Upper lobe of right lung (tissue), 1 donor: ENCODE results near the gene GPR156. TPM values are rescaled to one million over a fixed set of nuclear protein-coding genes. Genes with fewer than 3 reads are reported as not detected.

Experiments
- ATAC-seq: fragments of 200-7000 bp; cut with Tn5 transposase; one replicate; pipeline ENCODE4 v1.9.1; 2020; ENCODE audit warnings: mild to moderate bottlenecking, moderate library complexity
- DNase-seq: peaks from one replicate; pipeline ENCODE4 v3.0.0-alpha.2; 2020
- H3K27ac ChIP-seq: fragments of 200-600 bp; one replicate; pipeline ENCODE4 v1.8.0; 2022
- H3K27me3 ChIP-seq: fragments of 200-600 bp; one replicate; pipeline ENCODE4 v1.8.0; 2022; ENCODE audit warnings: mild to moderate bottlenecking
- H3K36me3 ChIP-seq: fragments of 200-600 bp; one replicate; pipeline ENCODE4 v1.8.0; 2022
- H3K4me1 ChIP-seq: fragments of 200-600 bp; one replicate; pipeline ENCODE4 v1.8.0; 2022
- H3K4me3 ChIP-seq: fragments of 200-600 bp; one replicate; pipeline ENCODE4 v1.8.0; 2022; ENCODE audit warnings: mild to moderate bottlenecking
- H3K9me3 ChIP-seq: fragments of 200-600 bp; one replicate; pipeline ENCODE4 v1.8.0; 2022
- CTCF ChIP-seq: fragments of 200-600 bp; IDR thresholded peaks from one replicate; pipeline ENCODE4 v1.8.0; 2022; ENCODE audit warnings: antibody characterized with exemption
- intact Hi-C: fragments of 100-400 bp; cut with DNase I; formaldehyde crosslinking; loops from one replicate; pipeline ENCODE4 v1.11.0; 2022
- total RNA-seq: library from RNA; stranded (reverse); fragmentation: NEBNext Ultra II Directional; extraction: Animal tissue kit (Norgen Biotek cat#: 25700); gene quantifications from one replicate; pipeline ENCODE4 v1.2.1, GENCODE V29; 2021
- donor health status: DM: no; HTN: yes; CAD: no; lungs with severe emphysema.

The GPR156 gene
- total RNA-seq, 1 donor from 2014 or later: 0.09 TPM

DNA sequence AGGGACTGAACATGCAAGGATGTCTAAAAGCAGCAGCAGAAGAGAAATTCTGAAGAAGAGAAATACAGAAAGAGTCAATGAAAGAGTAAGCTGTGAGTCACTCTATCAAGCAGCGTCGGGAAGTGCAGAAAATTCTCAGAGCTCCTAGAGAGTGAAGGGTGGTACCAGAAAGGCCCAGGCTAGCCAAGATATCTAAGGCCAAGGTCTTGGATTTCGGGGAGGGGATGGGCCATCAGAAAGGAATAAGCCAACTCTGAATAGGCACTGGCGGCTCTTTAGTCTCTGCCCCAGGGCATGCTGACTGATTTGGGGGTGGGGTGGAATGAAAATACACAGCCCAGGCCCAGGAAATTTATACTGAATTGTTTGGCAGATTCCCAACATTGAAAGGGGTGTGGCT lies 70.8 kb downstream of the GPR156 start:
- no peak for ATAC-seq
- Histone ChIP-seq H3K4me3 (no peak overlapping the region), H3K36me3 (no peaks in the 10 kb centered on the region), H3K9me3 (no peaks in the 10 kb centered on the region), H3K27me3 (no peaks in the 10 kb centered on the region), H3K4me1 (no peaks in the 10 kb centered on the region), H3K27ac (no peak overlapping the region)
- TF ChIP-seq CTCF: no peak
- DNase-seq: no peak
- intact Hi-C loops: no loop called here

DNA sequence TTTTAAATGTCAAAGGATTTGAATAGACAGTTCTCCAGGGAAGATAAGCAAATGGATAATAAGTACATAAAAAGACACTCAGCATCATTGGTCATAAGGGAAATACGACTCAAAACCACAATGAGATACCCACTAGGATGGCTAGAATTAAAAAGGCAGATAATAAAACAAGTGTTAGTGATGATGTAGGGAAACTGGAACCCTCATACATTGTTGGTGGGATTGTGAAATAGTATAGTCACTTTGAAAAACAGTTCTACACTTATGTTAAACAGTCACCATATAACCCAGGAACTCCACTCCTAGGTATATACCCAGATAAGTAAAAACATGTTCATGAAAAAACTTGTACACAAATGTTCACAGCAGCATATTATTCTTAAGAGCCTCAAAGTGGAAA lies 72.5 kb downstream of the GPR156 start:
- intact Hi-C loops: no loop called here
- DNase-seq: no peak
- Histone ChIP-seq H3K27ac (no peak overlapping the region), H3K4me3 (no peak overlapping the region), H3K36me3 (no peaks in the 10 kb centered on the region), H3K9me3 (no peaks in the 10 kb centered on the region), H3K4me1 (no peaks in the 10 kb centered on the region), H3K27me3 (no peaks in the 10 kb centered on the region)
- ATAC-seq: no peak
- no peak for TF ChIP-seq CTCF

DNA sequence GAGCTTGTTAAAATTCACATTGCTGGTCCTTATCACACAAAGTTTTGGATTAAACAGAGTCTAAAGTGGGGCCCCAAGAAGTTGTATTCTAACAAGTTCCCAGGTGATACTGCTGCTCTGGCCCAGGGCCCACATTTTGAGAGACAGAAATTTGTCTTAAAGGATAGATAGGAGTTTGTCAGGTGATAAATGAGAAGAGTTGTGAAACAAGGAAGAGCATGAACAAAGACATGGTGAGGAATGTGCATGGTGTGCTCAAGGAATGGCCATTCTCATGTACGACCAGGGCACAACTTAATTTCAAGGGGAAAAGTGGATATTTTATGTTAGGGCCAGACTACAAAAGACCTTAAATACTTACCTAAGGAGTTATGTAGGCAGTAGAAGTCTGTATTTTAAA lies 75.6 kb downstream of the GPR156 start:
- intact Hi-C loops: no loop called here
- Histone ChIP-seq H3K27ac (no peak overlapping the region), H3K27me3 (no peaks in the 10 kb centered on the region), H3K4me1 (no peaks in the 10 kb centered on the region), H3K4me3 (no peak overlapping the region), H3K36me3 (no peaks in the 10 kb centered on the region), H3K9me3 (no peaks in the 10 kb centered on the region)
- no peak for DNase-seq
- TF ChIP-seq CTCF: no peak
- ATAC-seq: no peak

GRCh38 chr3:120204338-120204737 lies 80.7 kb downstream of the GPR156 start:
- TF ChIP-seq CTCF: no peak
- Histone ChIP-seq H3K27me3 (no peaks in the 10 kb centered on the region), H3K4me1 (peaks cover 17% of the 10 kb centered on the region), H3K4me3 (no peak overlapping the region), H3K27ac (no peak overlapping the region), H3K9me3 (no peaks in the 10 kb centered on the region), H3K36me3 (no peaks in the 10 kb centered on the region)
- intact Hi-C loops: no loop called here
- ATAC-seq: no peak
- no peak for DNase-seq

- TF ChIP-seq CTCF: no peak
- Histone ChIP-seq H3K4me1 (peaks cover 17% of the 10 kb centered on the region), H3K36me3 (no peaks in the 10 kb centered on the region), H3K9me3 (no peaks in the 10 kb centered on the region), H3K27ac (peak overlapping the region; percentile 11), H3K4me3 (no peak overlapping the region), H3K27me3 (no peaks in the 10 kb centered on the region)
- no peak for ATAC-seq
- no peak for DNase-seq
- intact Hi-C loops: no loop called here
Observed at GRCh38 chr3:120203621-120204020, 81.4 kb downstream of the GPR156 start.

DNA sequence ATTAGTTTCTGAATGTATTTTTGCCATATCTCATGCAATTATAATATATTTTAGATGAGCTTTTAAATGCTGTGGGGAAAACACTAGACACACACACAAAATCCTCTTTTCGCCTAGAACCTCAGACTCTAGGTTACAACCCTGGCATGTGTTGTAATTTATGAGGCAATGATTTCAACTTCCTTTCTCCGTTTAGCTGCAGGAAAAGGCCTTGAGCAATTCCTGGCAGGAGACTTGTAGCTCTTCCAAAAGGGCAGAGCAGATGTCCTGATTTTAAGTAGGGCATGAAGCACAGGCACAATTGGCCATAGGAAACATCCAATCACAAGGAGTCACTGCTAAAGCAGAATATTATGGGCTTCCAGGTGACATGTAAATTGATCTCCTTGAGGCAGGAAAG lies 82.0 kb downstream of the GPR156 start:
- TF ChIP-seq CTCF: no peak
- peak overlapping the region; percentile 11 for H3K27ac ChIP-seq
- H3K4me1 ChIP-seq: peaks cover 17% of the 10 kb centered on the region
- H3K36me3 ChIP-seq: no peaks in the 10 kb centered on the region
- no peaks in the 10 kb centered on the region for H3K9me3 ChIP-seq
- no peaks in the 10 kb centered on the region for H3K27me3 ChIP-seq
- no peak overlapping the region for H3K4me3 ChIP-seq
- ATAC-seq: peak; percentile 89
- no peak for DNase-seq
- intact Hi-C loops: no loop called here
